ENCODE results near the gene CYP20A1. TPM values are rescaled to one million over a fixed set of nuclear protein-coding genes. Genes with fewer than 3 reads are reported as not detected.

CYP20A1 gene
- total and polyA plus RNA-seq, 9 of the 15 experiments (the other 6 are each of a cell fraction or from before 2014, with no cell fraction given): 10.3 to 31.7 (median 12.4) TPM

- TF ChIP-seq FOXK2 (conservative IDR thresholded peaks at IDR 0.05 in 1 of 2, IDR thresholded peaks at IDR 0.05 in 1 of 2; ENCODE audit: low read depth in 2 of 2) (no peak), NCOA6 (IDR thresholded peaks at IDR 0.05) (no peak), HDAC1 (IDR thresholded peaks at IDR 0.05) (no peak), RBFOX2 (IDR thresholded peaks at IDR 0.05; ENCODE audit: low read depth, low read length) (peak; percentile 15), ZNF3 (CRISPR knock-in tag; IDR thresholded peaks at IDR 0.05) (no peak), CXXC5 (CRISPR knock-in tag; IDR thresholded peaks at IDR 0.05) (peak; percentile 73), ATF6 (CRISPR knock-in tag; IDR thresholded peaks at IDR 0.05) (no peak), TRIM28 (IDR thresholded peaks at IDR 0.05) (no peak), HIVEP1 (CRISPR knock-in tag; IDR thresholded peaks at IDR 0.05) (no peak), IFI16 (CRISPR knock-in tag; IDR thresholded peaks at IDR 0.05) (no peak), L3MBTL2 (IDR thresholded peaks at IDR 0.05) (no peak), JUN (IDR thresholded peaks at IDR 0.05; ENCODE audit: borderline replicate concordance, low read depth, low read length) (no peak), JUN (CRISPR knock-in tag; IDR thresholded peaks at IDR 0.05; ENCODE audit: borderline replicate concordance) (no peak), ZNF512 (tag; IDR thresholded peaks at IDR 0.05) (no peak), ZNF253 (CRISPR knock-in tag; conservative IDR thresholded peaks at IDR 0.05) (no peak), SIN3B (IDR thresholded peaks at IDR 0.05; ENCODE audit: low read depth) (no peak), SRF (CRISPR knock-in tag; IDR thresholded peaks at IDR 0.05) (no peak), ZNF124 (CRISPR knock-in tag; IDR thresholded peaks at IDR 0.05) (no peak), MIER1 (IDR thresholded peaks at IDR 0.05; ENCODE audit: low read depth) (no peak), ZNF146 (CRISPR knock-in tag; IDR thresholded peaks at IDR 0.05; ENCODE audit: unreplicated experiment) (no peak), LEF1 (IDR thresholded peaks at IDR 0.05) (no peak)
- TF ChIP-seq, protein P1, sequence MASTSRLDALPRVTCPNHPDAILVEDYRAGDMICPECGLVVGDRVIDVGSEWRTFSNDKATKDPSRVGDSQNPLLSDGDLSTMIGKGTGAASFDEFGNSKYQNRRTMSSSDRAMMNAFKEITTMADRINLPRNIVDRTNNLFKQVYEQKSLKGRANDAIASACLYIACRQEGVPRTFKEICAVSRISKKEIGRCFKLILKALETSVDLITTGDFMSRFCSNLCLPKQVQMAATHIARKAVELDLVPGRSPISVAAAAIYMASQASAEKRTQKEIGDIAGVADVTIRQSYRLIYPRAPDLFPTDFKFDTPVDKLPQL (IDR thresholded peaks at IDR 0.05; ENCODE audit: extremely low read depth, insufficient read length): no peak
- TF ChIP-seq, protein P2, sequence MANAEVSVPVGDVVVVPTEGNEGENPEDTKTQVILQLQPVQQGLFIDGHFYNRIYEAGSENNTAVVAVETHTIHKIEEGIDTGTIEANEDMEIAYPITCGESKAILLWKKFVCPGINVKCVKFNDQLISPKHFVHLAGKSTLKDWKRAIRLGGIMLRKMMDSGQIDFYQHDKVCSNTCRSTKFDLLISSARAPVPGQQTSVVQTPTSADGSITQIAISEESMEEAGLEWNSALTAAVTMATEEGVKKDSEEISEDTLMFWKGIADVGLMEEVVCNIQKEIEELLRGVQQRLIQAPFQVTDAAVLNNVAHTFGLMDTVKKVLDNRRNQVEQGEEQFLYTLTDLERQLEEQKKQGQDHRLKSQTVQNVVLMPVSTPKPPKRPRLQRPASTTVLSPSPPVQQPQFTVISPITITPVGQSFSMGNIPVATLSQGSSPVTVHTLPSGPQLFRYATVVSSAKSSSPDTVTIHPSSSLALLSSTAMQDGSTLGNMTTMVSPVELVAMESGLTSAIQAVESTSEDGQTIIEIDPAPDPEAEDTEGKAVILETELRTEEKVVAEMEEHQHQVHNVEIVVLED (CRISPR knock-in tag; IDR thresholded peaks at IDR 0.05): peak; percentile 34; the same call in 1 of the 2 replicates
Measured at GRCh38 chr2:203328760-203329540, 90.1 kb downstream of the CYP20A1 start (continued).

Data from K562 (cell line).